OCI-LY1 (cell line): ENCODE measurements around the gene DDI2.

Source experiments
- EZH2 ChIP-seq: fragments of 200-600 bp; sonication (generic), shearing (Covaris generic); IDR thresholded peaks from 2 replicates; pipeline ENCODE4 v1.8.0; 2017; ENCODE audit warnings: borderline replicate concordance, mixed run types, mild to moderate bottlenecking, antibody characterized with exemption, low read length, moderate library complexity, mixed read lengths
- TF ChIP-seq, protein P1 (sequence below): fragments of 200-600 bp; sonication (generic), shearing (Covaris generic); IDR thresholded peaks from 2 replicates; pipeline ENCODE4 v1.5.1; 2017; ENCODE audit warnings: mild to moderate bottlenecking, antibody characterized with exemption, low read length, moderate library complexity, mixed read lengths

DNA sequence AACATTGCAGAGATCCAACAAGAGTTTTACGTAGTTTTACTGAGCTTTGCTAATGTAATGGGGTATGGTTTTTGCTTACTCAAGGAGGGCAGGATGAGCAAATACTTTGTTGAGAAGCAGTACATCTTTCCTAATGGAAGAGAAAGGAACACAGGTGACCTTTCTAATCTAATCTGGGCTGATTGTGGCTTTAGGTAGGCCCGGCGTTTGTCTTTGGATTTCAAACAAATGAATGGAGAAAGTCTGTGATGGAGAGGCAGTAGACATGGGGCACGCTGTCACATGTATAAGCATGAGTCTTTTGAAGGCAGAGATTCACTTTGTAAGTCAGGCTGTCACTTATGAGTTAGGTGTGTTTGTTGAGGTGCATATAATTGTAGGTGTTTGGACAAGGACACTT, 68.6 kb downstream of the DDI2 start:
- TF ChIP-seq, protein P1, sequence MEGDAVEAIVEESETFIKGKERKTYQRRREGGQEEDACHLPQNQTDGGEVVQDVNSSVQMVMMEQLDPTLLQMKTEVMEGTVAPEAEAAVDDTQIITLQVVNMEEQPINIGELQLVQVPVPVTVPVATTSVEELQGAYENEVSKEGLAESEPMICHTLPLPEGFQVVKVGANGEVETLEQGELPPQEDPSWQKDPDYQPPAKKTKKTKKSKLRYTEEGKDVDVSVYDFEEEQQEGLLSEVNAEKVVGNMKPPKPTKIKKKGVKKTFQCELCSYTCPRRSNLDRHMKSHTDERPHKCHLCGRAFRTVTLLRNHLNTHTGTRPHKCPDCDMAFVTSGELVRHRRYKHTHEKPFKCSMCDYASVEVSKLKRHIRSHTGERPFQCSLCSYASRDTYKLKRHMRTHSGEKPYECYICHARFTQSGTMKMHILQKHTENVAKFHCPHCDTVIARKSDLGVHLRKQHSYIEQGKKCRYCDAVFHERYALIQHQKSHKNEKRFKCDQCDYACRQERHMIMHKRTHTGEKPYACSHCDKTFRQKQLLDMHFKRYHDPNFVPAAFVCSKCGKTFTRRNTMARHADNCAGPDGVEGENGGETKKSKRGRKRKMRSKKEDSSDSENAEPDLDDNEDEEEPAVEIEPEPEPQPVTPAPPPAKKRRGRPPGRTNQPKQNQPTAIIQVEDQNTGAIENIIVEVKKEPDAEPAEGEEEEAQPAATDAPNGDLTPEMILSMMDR = no peak
- TF ChIP-seq EZH2 = no peak
